A549 treated with ZK216348 at 1 μM for 4 hours (cell line): ENCODE data around the gene SLCO1A2. TPM values are rescaled to one million over a fixed set of nuclear protein-coding genes. Genes with fewer than 3 reads are reported as not detected.

ENCODE experiments used
- total RNA-seq: library from RNA; stranded (reverse); fragments of 200-300 nt; extraction: Qiagen RNA extraction; gene quantifications from 5 replicates; pipeline ENCODE4 v1.2.3, GENCODE V29; 2022; ENCODE audit warnings: low read depth

SLCO1A2 gene, protein sequence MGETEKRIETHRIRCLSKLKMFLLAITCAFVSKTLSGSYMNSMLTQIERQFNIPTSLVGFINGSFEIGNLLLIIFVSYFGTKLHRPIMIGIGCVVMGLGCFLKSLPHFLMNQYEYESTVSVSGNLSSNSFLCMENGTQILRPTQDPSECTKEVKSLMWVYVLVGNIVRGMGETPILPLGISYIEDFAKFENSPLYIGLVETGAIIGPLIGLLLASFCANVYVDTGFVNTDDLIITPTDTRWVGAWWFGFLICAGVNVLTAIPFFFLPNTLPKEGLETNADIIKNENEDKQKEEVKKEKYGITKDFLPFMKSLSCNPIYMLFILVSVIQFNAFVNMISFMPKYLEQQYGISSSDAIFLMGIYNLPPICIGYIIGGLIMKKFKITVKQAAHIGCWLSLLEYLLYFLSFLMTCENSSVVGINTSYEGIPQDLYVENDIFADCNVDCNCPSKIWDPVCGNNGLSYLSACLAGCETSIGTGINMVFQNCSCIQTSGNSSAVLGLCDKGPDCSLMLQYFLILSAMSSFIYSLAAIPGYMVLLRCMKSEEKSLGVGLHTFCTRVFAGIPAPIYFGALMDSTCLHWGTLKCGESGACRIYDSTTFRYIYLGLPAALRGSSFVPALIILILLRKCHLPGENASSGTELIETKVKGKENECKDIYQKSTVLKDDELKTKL
- total RNA-seq = 0.02 TPM in 1 of 5 replicates, not detected in the others

DNA sequence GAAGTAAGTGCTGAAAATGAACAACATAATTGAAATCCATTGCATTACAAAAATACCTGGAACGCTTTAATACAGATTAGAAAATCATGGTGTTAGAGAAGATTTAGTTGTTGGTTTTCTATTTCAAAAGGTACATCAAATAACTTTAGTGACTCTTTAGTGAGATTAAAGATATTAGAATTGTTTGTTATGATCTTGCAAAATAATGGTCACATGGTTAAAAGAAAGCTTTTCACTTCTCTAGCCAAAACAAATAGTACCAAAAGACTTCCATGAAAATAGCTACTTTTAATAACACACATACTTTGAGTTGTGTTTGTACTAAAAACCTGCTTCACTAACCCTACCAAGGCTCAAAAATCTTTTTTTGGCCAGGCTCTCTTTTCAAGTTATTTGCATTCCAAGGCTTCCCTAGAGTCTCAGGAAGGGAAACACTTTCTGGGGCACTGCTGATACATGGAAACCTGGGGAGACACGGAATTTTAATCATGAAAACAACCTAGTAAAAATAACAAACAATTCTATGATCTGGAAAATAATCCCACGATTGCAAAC lies at the start of gene SLCO1A2:
TSS of gene SLCO1A2 (minus strand) at position 147 of the 555 bp plus-strand sequence. CDS start 270 bp downstream, outside the sequence.

DNA sequence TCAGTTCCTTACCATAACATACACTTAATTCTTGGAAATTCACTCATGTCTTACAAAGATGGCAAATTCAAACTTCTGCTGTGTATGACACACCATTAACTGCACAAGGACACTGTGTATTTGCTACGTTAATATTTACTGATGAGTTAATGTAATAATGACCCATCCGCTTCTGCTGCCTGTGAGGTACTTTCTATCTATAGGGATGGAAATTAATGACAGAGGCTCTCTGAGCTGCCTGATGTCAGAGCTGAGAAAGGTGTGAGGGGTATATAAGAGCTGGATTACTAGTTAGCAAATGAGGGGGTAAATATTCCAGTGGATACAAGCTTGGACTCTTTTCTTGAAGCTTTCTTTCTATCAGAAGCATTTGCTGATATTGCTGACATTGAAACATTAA lies 37.9 kb upstream of the SLCO1A2 start, which contains the start of gene IAPP:
TSS of gene IAPP (plus strand) at position 301 of the 400 bp plus-strand sequence. CDS start 450 bp downstream, outside the sequence.

Other genes with a start within 250 kb of the SLCO1A2 start
- gene SLCO1B1, start 203.7 kb downstream of the SLCO1A2 start, total RNA-seq = 0.15 to 0.53 TPM (median 0.26 TPM) in 5 replicates
- gene IAPP, start 38.0 kb upstream of the SLCO1A2 start, total RNA-seq = not detected in 5 replicates
- 6.2 to 11.7 TPM (median 6.7 TPM) in 5 replicates for gene PYROXD1, start 102.7 kb upstream of the SLCO1A2 start, total RNA-seq
- 41.3 to 77.5 TPM (median 63.1 TPM) in 5 replicates for gene RECQL, start 166.7 kb upstream of the SLCO1A2 start, total RNA-seq
- gene GOLT1B, start 166.9 kb upstream of the SLCO1A2 start, total RNA-seq = 79.6 to 138 TPM (median 97.5 TPM) in 5 replicates
- gene SPX, start 191.4 kb upstream of the SLCO1A2 start, total RNA-seq = 2.3 to 4.0 TPM (median 2.9 TPM) in 5 replicates